NCI-H1930 (cell line): ENCODE results near the gene PRSS8.
"Not testable (repeated sequence)": the region's sequence is repeated elsewhere in the genome, so short reads cannot be mapped to it uniquely, and the experiment has no call there.

Source experiments
- DNase-seq, 2 experiments: peaks; one replicate each; lab custom pipeline; 2025; lab: John Stamatoyannopoulos, UW

PRSS8 gene

GRCh38 chr16:31105677-31106213, 29.8 kb downstream of the PRSS8 start:
- DNase-seq, result no peak

GRCh38 chr16:31100876-31101641, 34.5 kb downstream of the PRSS8 start:
- DNase-seq, result not testable (repeated sequence)

- no peak for DNase-seq
These were observed 35.5 kb downstream of the PRSS8 start for GRCh38 chr16:31099860-31100638.

GRCh38 chr16:31094424-31095120, 41.0 kb downstream of the PRSS8 start, which contains the start of gene VKORC1:
Gene VKORC1 (minus strand): TSS chr16:31094797. CDS start chr16:31094729, 68 bp downstream.
- peak; percentile 98 to 99 for DNase-seq

- DNase-seq, result no peak
These were observed 41.5 kb downstream of the PRSS8 start for GRCh38 chr16:31094088-31094423.

- DNase-seq, result no peak
These were observed 42.3 kb downstream of the PRSS8 start for GRCh38 chr16:31093132-31093703.

GRCh38 chr16:31092330-31092729, 43.2 kb downstream of the PRSS8 start:
- DNase-seq, result no peak

- no peak for DNase-seq
These were observed 45.0 kb downstream of the PRSS8 start for GRCh38 chr16:31090540-31090939.

GRCh38 chr16:31089199-31089598, 46.3 kb downstream of the PRSS8 start:
- no peak for DNase-seq

- DNase-seq, result no peak
These were observed 46.9 kb downstream of the PRSS8 start, which contains the start of gene PRSS53 for GRCh38 chr16:31088459-31089183. Gene PRSS53 (minus strand): TSS chr16:31088943. CDS start chr16:31088809, 134 bp downstream.

GRCh38 chr16:31087971-31088370, 47.6 kb downstream of the PRSS8 start:
- DNase-seq, result no peak

- no peak for DNase-seq
These were observed 48.0 kb downstream of the PRSS8 start for GRCh38 chr16:31087481-31087880.

- no peak for DNase-seq
These were observed 49.0 kb downstream of the PRSS8 start for GRCh38 chr16:31086629-31086906.

GRCh38 chr16:31085873-31086628, 49.5 kb downstream of the PRSS8 start:
- DNase-seq, result no peak

GRCh38 chr16:31085411-31085810, 50.1 kb downstream of the PRSS8 start:
- DNase-seq, result no peak

- DNase-seq, result no peak
These were observed 50.8 kb downstream of the PRSS8 start for GRCh38 chr16:31084584-31085302.

GRCh38 chr16:31083981-31084380, 51.5 kb downstream of the PRSS8 start:
- DNase-seq, result no peak

GRCh38 chr16:31083556-31083955, 52.0 kb downstream of the PRSS8 start:
- no peak for DNase-seq

- DNase-seq, result no peak
These were observed 52.4 kb downstream of the PRSS8 start for GRCh38 chr16:31083081-31083480.
